Fibroblast of skin of back (primary cell): Measurements from ENCODE around the gene MYO5A.
"Not testable (repeated sequence)": the region's sequence is repeated elsewhere in the genome, so short reads cannot be mapped to it uniquely, and the experiment has no call there.

Experiments used
- DNase-seq: peaks from one replicate; pipeline ENCODE4 v3.0.0-alpha.2; 2013

MYO5A gene

DNA sequence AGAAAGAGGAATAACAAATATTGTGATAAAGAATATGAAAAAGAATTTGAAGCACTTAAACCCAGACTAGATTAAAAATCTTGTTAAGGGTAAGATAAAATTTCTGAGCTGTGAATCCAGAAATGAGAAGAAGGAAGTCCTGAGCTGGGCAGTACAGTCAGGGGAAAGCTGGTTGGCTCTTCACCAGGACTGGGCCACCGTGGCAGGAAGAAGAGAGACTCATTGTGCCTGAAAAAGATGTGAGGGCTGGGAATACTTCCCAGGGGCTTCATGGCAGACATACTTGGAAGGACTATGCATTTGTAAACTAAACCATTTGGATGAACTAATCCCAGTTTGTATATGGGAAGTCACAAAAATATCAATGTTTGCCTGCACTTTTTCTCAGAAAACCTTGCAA lies 204.6 kb downstream of the MYO5A start:
- no peak for DNase-seq

DNA sequence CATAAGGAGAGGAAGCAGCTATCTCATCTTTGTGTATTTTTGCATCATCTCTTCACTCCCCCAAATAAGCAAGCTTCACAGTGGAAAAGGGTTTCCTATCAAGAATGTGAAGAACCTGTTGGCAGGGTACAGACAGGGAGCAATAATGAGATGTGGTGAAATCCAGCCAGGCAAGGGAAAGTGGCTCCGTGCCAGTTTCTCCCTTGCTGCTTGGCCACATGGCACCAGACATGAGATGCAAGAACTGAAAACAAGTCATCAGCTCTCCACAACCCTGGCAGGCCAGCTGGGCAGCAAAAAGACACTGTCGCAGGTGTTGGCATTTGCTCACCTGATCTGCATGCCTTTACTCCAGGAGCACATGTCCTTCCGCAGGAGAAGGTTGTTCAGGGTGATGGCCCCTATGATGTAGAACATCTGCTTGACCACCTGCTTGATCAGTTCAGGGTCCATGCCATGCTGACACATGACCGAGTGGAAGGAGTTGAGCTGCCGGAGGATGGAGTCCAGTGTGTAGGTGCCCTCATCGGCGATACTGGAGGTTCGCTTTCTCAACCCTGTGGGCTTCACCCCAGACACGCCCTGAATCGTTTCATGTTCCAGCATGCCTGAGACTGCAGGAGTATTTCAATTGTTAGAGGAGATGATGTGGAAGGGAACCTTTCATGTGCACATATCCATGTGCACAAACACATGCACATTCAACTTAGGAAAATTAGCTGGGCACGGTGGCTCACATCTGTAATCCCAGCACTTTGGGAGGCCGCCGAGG lies 209.8 kb downstream of the MYO5A start:
- DNase-seq = no peak

DNA sequence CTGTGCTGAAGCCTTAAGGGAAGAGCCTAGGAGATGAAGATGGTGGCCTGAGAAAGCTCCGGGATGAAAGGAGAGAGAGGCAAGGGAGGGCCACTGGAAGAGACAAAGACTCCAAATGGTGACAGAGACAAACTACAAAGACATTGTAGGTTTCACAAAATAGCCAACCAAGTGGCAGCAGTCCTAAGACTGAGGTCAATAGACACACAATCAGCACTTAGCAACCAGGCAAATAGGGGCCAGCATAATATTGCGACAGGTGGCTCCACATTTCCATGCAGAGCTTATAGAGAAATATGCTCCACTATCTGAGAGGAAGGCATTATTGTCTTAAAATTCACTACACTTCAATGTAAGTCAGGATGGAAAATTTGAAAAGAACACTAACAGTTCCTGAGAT lies 211.0 kb downstream of the MYO5A start:
- DNase-seq = no peak

DNA sequence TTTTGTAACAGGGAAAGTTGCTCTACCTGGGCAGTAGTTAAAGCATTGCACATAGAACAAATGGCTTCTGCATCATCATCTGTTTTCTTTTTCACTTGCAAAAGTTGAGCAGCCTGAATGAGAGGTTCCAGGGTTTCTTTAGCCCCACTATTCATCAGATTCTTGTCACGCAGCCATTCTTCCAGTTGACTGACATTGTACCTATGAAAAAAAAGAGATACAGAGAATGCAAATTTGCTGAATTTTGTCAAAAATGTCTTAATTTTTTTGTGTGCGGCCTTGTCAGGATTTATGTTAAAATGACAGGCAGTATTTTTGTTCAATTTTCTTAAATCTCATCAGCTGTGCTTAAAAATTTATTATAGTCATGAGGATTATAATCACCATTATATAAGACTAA lies 211.7 kb downstream of the MYO5A start:
- DNase-seq = no peak

DNA sequence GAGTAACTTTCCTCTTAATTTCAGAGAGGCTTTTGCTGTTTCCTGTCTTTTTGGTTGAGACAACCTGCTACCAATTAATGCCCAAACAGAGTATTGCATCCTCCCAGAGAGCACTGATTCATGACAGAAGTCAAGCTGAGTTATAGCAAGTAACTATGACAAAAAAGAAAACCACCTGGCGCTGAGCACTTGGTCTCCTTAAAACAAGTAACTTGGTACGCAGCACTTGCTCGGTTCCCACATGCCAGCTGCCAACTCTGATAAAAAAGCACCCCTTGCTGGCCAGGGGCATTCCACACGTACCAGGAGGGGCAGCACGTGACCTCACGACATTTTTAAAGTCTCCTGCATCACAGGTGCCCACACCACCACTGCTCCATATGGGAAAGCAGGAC lies 219.5 kb downstream of the MYO5A start:
- DNase-seq = no peak

DNA sequence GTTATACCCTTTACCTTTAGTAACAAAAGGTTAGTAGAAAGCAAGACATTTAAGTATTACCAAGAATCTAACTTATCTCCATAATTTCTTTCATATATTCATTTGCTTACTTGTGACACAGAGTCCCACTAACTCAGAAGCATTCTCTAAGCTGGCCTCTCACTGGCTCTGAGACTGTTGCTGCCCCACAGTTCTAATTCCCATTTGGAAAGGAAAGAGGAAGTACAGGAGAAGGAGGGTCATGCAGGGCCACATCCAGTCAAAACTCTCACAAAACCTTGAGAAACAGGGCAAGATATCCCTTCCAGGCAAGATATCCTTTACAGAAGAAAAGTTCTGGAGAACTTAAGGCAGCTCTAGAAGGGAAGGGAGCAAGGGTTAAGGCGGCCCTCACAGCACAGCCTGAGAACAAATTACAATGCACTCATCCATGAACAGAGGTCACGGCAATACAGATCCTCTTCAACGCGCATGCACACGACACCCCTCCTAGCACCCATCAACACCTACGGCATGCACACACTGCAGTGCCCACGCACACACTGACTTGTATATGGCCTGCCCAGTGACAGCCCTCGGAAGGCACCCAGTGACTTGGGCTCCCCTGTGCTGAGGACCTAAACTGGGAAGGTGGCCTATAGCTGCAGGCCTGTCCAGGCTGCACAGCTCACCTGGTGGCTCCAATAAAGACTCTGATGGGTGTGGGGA lies 220.1 kb downstream of the MYO5A start:
- DNase-seq = no peak

DNA sequence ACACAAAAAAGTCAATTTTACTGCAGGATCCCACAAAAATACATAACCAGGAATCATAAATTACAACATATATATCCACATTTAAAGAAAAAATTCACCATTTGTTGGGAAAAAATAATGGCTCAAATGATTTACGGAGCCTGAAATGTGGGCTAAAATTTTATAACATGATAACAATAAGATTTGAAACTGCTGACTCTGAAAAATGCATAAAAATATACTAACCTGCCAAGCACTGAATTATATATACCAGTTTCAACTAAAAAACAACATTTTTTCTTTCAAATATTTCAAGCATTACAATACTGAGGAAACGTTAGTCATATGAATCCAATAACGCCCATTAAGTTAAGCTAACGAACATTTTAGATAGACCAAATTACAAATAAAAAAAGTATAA lies 220.8 kb downstream of the MYO5A start:
- no peak for DNase-seq

DNA sequence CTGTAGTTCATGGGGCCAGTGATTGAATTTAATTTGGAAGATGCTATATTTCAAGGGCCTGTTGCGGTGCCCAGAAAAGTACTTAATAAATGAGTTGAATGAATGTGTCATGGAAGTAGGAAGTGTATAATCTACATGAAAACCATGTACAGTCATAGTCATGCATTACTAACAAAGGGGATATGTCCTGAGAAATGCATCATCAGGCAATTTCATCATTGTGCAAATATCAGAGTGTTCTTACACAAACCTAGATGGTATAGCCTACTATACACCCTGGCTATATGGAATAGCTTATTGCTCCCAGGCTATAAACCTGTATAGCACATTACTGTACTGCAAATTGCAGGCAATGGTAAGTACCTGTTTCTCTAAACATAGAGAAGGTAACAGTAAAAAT lies 222.4 kb downstream of the MYO5A start:
- DNase-seq = peak; percentile 69

DNA sequence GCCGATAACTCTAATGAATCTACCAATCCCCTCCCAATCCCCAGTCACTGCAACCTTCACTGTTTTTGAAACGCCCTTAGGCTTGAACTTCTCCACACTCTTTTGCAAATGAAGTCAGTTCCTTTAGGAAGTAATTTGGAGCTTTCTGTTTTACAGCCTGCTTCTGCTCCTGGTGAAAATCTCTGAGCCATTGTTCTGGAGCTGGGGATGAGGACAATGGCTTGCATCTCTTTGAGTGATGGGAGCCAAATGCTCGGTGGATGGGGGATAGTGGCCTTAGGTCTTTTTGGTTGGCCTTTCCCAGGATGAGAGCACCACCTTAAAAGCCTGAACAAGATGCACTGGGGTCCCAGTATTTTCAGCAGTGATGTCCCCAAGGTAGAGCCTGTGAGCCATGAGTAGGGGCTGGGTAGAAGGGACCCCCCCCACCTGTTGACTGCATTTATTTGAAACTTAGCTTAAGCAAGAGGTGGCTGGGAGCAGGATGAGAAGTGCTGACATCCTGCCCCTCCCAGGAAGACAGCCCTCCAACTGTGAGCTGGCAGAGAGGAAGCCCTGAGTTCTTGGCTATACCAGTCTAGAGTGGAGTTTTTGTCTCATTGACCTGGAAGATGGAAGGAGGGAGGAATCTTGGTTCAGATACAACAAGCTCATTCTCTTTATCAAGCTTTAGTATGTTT lies 225.4 kb downstream of the MYO5A start:
- DNase-seq = no peak

DNA sequence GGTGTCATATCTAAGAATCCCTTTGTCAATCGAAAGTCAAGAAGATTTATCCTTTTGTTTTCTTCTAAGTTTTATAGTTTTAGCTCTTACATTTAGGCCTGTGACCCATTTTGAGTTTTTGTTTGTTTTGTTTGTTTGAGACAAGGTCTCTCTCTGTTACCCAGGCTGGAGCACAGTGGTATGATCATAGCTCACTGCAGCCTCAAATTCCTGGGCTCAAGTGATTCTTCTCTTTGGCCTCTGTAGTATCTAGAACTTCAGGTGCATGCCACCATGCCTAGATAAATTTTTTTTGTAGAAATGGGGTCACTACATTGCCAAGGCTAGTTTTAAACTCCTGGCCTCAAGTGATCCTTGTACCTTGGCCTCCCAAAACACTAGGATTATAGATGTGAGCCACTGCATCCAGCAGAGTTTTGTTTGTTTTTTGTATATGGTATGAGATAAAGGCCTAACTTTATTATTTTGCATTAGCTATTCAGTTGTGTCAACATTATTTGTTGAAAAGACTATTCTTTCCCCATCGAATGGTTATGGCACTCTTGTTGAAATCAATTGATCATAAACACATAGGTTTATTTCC lies 227.3 kb downstream of the MYO5A start:
- no peak for DNase-seq

DNA sequence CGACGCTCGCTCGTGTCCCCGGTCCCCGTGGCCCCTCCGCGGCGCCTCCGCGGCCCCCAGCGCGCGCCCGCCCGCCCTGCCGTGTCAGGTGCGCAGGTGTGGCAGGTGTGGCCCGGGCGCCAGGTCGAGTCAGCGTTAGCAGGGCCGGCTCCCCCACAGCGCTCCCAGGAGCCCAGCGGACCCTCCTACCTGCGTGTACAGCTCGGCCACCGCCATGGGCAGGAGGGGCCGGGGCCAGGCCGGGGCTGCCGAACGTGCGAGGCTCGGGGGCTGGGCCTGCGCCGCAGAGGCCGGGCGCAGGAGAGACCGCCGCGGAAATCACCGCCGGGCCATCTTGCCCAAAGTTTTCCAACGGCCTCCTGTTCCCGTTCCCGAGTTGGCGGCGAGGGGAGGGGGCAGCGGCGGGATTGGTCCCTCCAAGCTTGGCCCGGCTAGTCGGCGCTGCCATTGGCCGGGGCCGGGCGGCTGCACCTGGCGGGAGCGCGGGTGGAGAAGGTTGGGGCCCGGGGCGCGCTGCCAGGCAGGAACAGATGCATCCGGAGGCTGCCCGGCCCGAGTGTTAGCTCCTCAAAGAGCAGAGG lies 233.2 kb downstream of the MYO5A start, which contains the start of gene MYO5C:
Gene MYO5C, minus strand, starts transcription at position 384 of the 581 bp plus-strand sequence. Its CDS starts 168 bp downstream, at position 216.
- peak; percentile 7 for DNase-seq

DNA sequence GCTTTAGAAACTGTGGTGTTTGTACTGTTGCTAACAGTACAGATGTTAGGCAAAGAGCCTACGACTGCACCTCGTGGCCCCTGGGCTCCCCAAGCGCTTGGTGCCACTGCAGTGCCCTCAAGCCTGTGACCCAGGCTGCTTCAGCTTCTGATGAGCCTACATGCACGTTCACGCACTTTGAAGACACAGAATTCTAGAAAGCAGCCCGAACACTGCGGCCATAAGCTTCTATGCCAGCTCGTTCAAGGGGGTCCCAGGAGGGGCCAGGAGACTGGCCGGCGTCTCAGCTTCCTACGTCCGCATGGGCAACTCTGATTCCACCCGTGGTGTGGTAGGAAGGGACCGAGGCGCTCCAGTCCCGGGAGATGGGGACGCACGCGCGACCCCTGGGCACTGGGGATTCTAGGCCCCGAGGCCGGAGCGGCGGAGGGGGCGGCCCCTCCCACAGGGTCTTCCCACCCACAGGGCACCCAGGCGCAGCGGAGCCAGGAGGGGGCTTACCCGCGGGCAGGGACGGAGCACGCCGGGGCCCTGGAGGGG lies 233.7 kb downstream of the MYO5A start:
- no peak for DNase-seq

DNA sequence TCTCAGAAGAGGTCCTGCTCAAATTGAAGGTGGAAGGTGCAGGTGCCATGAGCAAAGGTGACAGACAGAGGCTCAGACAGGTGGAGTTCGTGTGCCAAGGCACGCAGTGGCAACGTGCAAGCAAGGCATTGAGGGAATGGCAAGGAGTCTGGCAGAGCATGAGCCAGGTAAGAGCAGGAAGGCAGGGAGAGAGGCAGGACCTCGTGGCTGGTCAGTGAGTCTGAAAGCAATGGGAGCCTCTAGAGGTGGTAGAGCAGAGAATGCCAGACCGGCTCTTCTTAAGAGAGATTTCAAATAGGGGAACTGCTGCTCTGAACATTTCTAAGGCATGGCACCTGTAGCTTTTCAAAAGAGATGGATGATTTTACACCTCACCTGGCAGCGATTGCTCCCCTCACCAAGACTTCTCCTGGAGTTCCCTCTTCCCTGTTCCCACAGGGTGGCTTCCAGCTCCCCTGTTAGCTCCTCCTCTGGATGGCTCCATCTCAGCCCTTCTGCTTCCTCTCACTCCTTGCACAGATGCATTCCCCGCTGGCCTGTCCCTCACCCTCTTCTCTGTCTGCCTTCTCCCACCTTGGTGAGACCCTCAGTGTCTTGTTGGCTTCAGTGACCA lies 235.8 kb downstream of the MYO5A start:
- no peak for DNase-seq

DNA sequence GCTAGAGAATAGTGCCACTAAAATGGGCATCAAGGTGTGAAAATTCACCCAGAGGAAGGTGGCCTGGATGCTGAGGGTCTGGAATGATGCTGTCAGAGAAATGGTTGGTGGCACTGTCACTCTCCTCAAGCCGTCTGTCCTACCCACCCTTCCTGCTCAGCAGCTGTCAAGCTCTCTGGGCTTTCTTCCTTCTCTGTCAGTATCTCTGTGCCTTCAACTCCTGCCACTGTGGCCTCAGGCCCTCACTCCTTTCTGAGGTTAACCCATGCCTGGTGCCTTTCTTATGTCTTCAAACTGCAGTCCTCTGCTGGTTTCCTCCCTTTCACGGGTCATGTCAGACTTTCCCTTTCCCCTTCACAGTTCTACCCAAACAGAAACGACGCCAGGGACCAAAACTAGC lies 237.5 kb downstream of the MYO5A start:
- DNase-seq = no peak

DNA sequence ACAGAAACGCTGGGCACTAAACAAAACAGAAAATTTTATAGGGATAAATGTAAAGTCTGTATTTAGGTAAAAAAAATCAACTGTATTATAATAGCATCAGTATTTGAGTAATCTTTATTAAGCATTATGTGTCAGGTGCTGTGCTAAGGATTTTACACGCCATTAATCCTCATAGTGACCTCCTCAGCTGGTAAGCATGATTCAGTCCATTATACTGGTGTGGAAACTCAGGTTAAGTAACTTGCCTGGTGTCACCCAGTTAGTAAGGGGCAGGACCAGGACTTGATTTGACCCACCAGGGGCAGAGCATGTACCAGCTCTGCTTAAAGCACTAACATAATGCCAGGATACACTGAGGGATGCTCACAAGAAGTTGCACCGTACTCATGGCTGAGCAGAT lies 237.9 kb downstream of the MYO5A start:
- no peak for DNase-seq

DNA sequence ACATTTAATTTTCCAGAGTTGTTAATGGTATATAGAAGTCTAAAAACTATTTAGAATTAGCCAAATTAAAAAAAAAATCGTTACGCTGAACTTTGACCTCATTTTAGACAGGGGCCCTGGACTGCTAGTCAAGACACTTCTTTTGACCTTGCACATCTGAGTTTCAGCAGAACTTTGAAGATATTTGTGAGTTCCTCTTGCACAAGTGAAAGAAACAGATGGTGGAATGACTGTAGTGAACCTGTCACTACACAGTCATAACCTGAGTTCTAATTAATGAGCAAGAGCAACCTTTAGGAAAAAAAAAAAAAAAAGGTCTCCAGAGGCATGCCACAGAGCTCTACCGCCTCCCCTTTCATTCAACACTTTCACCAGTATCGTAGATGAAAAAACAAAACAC lies 238.4 kb downstream of the MYO5A start:
- no peak for DNase-seq

DNA sequence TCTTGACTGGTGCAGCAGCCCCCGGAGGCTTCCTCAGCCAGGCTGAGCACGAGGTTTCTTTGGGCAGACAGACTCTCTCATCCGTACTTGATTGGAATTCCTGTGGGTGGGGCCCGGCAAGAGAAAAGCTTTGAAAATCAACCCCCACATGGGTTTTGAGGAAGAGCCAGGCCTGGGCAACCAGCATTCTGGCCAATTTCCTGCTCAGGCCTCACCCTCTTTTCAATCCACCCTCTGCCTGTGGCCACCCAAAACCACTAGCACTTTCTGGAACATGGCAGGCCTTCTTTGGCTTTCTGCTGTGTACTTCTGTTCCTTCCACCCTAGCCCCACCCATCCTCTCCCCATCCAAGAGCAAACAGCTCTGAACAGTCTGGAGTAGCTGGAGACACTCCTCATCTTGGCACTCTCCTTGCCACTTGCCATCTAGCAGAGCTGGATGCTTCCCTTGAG lies 239.0 kb downstream of the MYO5A start:
- DNase-seq = no peak

DNA sequence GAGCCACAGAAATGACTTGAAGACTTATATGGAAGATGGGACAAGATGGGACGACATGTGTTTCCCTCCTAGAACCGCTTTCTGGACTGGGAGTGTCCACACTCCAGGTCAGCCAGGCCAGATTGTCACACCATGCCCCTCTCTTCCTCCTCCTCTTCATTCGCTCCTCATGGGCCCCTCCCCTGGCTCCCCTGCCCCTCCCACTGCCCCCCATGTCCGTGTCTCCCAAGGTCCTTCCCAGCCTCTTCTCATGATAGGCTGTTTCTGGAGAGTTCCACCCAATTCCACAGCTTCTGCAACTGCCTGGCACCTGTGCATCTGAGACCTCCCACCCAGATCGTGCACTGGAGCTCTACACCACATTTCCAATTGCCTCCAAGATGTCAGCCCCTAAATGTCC lies 239.7 kb downstream of the MYO5A start:
- DNase-seq = no peak

DNA sequence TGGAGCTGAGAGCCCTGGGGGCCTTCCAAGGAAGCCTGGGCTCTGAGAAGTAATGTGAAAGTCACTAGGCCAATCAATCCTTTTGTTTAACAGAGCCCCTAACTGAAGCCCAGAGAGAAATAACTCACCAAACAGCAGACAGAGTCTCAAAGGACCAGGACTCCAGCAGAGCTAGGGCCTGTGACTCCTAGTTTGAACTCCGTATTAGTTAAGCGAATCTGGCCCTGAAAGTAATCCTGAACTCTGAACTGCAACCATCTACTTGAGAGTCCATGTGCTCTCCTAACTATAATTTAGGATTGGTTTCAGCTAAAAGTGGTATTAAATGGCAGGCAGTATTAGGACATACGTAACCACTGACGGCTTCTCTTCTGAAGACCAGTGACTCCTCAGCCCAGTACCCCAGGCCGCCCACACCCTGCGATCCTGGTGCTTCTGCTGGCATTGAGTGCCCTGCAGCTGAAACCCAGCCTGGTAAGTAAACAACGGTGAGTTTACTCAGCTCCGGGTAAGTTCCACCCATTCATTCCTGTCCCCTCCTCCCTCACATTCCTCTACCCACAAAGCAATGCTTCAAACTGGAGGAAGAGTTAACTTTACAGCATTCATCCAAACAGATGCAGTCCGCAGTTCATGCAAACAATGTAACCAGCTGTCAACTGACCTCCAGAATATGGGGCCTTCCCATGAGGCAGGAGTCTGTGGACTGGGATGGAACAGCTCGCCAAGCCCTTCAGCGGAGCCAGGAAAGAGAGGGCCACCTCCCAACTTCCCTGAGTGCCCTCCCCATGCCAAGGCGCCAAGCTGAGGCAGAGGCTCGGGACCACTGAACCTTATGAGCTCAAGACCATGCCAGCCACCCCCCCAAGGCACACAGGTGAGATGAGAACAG lies 240.4 kb downstream of the MYO5A start:
- DNase-seq = no peak

DNA sequence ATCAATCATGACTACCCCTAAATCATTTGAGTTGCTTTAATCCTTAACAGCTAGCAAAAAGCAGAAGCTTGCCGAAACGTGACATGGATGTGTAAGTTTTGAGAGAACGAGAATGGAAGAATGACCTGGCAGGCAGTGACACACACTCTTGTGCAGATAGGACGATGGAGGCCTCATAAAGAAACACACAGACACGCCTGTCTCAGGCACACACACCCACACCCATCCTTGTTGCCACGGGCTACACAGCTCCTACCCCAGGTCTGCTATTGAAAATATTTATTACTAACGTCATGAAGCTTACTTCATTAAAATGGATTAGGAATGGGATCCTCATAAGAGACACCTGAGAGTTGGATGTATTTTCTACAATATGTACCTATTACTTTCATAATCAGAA lies 241.6 kb downstream of the MYO5A start:
- no peak for DNase-seq

DNA sequence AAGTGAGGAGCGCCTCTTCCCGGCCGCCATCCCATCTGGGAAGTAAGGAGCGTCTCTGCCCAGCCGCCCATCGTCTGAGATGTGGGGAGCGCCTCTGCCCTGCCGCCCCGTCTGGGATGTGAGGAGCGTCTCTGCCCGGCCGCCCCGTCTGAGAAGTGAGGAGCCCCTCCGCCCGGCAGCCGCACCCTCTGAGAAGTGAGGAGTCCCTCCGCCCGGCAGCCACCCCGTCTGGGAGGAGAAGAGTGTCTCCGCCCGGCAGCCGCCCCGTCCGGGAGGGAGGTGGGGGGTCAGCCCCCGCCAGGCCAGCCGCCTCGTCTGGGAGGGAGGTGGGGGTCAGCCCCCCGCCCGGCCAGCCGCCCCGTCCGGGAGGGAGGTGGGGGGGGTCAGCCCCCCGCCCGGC lies 242.7 kb downstream of the MYO5A start:
- not testable (repeated sequence) for DNase-seq
